ENCODE data around the gene SYTL3. TPM values are rescaled to one million over a fixed set of nuclear protein-coding genes. Genes with fewer than 3 reads are reported as not detected.
A peak's percentile ranks its signal among the peaks of the same experiment; 100 is the strongest.

Gene SYTL3
- total and polyA plus RNA-seq, 2 donors from 2014 or later: 3.1 to 16.0 TPM

DNA sequence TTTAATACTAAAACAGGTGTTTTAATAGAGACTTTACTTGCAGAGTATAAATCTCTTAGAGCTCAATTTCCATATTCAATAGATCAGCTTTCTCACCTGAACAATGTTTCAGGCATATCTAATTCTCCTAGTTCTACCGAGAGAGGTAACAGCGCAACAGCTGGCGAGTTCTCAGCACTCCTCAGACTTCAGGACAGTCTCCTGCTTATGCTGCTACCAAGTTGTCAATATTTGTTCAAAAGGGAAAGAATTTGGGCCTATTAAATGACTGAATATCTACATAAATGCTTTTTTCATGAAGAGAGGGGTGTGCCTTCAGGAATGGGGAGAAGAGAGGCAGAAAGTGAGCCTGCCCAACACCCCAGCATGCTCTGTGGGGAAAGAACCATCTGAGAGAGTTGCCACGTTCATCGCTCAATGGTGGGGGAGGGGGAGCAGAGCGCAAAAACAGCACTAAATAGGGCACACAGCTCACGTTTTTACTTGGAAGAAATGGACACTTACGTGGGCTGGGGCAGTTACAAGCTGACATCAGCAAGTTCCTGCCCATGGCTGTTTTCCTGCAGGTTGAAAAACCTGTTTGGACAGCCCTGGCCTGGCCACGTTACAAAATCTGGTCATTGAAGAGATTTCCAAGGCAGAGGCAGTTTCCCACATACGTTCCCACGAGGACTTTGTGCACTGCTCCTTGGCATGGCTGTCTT lies 131.3 kb downstream of the SYTL3 start:
- H3K9ac ChIP-seq (ENCODE audit: low read length in 3 of 3): no peak overlapping the region
- DNase-seq (peak in 2 of 5 donors; percentile 46 to 69), FAIRE-seq (no peak)
- peaks cover 6 to 21% (median 9%) of the 10 kb centered on the region in 3 donors for H3K4me1 ChIP-seq (ENCODE audit: control insufficient read depth in 2 of 3, insufficient read depth in 2 of 3, low read depth in 1 of 3, low read length in 3 of 3)
- TF ChIP-seq, protein P1, sequence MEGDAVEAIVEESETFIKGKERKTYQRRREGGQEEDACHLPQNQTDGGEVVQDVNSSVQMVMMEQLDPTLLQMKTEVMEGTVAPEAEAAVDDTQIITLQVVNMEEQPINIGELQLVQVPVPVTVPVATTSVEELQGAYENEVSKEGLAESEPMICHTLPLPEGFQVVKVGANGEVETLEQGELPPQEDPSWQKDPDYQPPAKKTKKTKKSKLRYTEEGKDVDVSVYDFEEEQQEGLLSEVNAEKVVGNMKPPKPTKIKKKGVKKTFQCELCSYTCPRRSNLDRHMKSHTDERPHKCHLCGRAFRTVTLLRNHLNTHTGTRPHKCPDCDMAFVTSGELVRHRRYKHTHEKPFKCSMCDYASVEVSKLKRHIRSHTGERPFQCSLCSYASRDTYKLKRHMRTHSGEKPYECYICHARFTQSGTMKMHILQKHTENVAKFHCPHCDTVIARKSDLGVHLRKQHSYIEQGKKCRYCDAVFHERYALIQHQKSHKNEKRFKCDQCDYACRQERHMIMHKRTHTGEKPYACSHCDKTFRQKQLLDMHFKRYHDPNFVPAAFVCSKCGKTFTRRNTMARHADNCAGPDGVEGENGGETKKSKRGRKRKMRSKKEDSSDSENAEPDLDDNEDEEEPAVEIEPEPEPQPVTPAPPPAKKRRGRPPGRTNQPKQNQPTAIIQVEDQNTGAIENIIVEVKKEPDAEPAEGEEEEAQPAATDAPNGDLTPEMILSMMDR (IDR thresholded peaks at IDR 0.05; ENCODE audit: borderline replicate concordance, extremely low read depth, insufficient read depth): no peak
- peak overlapping the region; percentile 18 to 71 for H3K27ac ChIP-seq (ENCODE audit: low read depth in 2 of 2, low read length in 2 of 2)
- H3K36me3 ChIP-seq (ENCODE audit: control insufficient read depth in 2 of 3, insufficient read depth in 3 of 3, low read length in 3 of 3): peaks cover 11 to 85% (median 43%) of the 10 kb centered on the region in 3 donors
- intact Hi-C loops (cut with DNase I): no loop called here
- H3K4me3 ChIP-seq (ENCODE audit: low read length in 3 of 3): no peak overlapping the region
- H3K27me3 ChIP-seq (ENCODE audit: control insufficient read depth, insufficient read depth, low read length): no peaks in the 10 kb centered on the region
- no peaks in the 10 kb centered on the region for H3K9me3 ChIP-seq (ENCODE audit: control insufficient read depth in 2 of 3, insufficient read depth in 1 of 3, low read length in 3 of 3)

- TF ChIP-seq, protein P1 (IDR thresholded peaks at IDR 0.05; ENCODE audit: borderline replicate concordance, extremely low read depth, insufficient read depth): no peak
- Histone ChIP-seq H3K9ac (ENCODE audit: low read length in 3 of 3) (no peak overlapping the region), H3K4me3 (ENCODE audit: low read length in 3 of 3) (no peak overlapping the region), H3K4me1 (ENCODE audit: control insufficient read depth in 2 of 3, insufficient read depth in 2 of 3, low read depth in 1 of 3, low read length in 3 of 3) (peaks cover 6 to 21% (median 9%) of the 10 kb centered on the region in 3 donors), H3K9me3 (ENCODE audit: control insufficient read depth in 2 of 3, insufficient read depth in 1 of 3, low read length in 3 of 3) (no peaks in the 10 kb centered on the region), H3K27ac (ENCODE audit: low read depth in 2 of 2, low read length in 2 of 2) (peak overlapping the region; percentile 18 to 71), H3K36me3 (ENCODE audit: control insufficient read depth in 2 of 3, insufficient read depth in 3 of 3, low read length in 3 of 3) (peaks cover 11 to 80% (median 39%) of the 10 kb centered on the region in 3 donors), H3K27me3 (ENCODE audit: control insufficient read depth, insufficient read depth, low read length) (no peaks in the 10 kb centered on the region)
- FAIRE-seq (no peak), DNase-seq (no peak)
- intact Hi-C loops (cut with DNase I): no loop called here
Measured at GRCh38 chr6:158781692-158782373, 132.0 kb downstream of the SYTL3 start.

GRCh38 chr6:158782432-158783166 lies 132.7 kb downstream of the SYTL3 start:
- Histone ChIP-seq H3K27me3 (ENCODE audit: control insufficient read depth, insufficient read depth, low read length) (no peaks in the 10 kb centered on the region), H3K4me1 (ENCODE audit: control insufficient read depth in 2 of 3, insufficient read depth in 2 of 3, low read depth in 1 of 3, low read length in 3 of 3) (peaks cover 6 to 25% (median 9%) of the 10 kb centered on the region in 3 donors), H3K27ac (ENCODE audit: low read depth in 2 of 2, low read length in 2 of 2) (peak overlapping the region in 1 of 2 donors; percentile 18), H3K9ac (ENCODE audit: low read length in 3 of 3) (no peak overlapping the region), H3K36me3 (ENCODE audit: control insufficient read depth in 2 of 3, insufficient read depth in 3 of 3, low read length in 3 of 3) (peaks cover 7 to 80% (median 32%) of the 10 kb centered on the region in 3 donors), H3K9me3 (ENCODE audit: control insufficient read depth in 2 of 3, insufficient read depth in 1 of 3, low read length in 3 of 3) (no peaks in the 10 kb centered on the region), H3K4me3 (ENCODE audit: low read length in 3 of 3) (no peak overlapping the region)
- no peak for FAIRE-seq
- no peak for DNase-seq
- TF ChIP-seq, protein P1 (IDR thresholded peaks at IDR 0.05; ENCODE audit: borderline replicate concordance, extremely low read depth, insufficient read depth): no peak
- intact Hi-C loops (cut with DNase I): no loop called here
